ENCODE data around the gene OR51E1.

DNA sequence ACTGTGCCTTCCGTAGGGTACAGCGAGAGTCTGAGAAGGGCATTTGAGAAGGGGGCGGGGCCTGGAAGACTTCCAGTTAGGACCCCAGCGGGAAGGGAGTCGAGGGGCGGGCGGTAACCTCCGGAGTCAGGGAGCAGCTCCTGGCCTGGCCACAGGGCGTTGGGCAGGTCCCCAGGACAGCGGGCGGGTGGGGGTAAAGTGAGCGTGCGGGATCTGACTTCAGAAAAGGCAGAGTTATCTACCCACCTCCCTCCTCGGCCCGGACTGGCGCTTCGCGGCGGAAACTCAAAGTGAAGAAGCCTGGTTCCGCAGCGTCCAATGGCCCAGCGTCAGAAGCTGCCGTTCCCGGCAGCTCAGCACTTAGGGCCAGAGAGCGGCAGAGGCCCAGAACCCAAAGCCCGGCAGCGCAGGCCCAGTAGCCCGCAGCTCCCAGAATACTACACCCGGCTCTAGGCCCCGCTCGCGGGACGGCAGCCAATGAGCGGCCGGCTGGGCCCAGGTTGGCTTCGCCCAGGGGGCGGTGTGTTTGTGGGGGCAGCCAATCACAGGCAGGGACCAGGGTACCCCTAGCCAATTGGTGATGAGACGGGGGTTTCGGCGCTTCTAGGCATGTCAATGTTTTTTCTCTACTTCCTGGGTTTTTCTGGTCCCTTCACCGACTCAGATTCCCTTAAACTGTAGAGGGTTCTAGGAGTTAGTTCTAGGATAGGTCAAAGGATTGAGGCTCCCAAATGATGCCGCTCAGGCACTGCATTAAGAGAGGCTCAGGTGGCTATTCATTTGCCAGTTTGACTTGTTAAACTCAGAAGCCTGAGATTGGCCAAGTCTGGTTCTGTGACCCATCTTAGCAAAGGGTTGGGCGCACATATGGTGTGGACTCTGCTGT is 35.8 kb upstream of the OR51E1 start, which contains the start of gene TRIM68:
- TF ChIP-seq, protein P1, sequence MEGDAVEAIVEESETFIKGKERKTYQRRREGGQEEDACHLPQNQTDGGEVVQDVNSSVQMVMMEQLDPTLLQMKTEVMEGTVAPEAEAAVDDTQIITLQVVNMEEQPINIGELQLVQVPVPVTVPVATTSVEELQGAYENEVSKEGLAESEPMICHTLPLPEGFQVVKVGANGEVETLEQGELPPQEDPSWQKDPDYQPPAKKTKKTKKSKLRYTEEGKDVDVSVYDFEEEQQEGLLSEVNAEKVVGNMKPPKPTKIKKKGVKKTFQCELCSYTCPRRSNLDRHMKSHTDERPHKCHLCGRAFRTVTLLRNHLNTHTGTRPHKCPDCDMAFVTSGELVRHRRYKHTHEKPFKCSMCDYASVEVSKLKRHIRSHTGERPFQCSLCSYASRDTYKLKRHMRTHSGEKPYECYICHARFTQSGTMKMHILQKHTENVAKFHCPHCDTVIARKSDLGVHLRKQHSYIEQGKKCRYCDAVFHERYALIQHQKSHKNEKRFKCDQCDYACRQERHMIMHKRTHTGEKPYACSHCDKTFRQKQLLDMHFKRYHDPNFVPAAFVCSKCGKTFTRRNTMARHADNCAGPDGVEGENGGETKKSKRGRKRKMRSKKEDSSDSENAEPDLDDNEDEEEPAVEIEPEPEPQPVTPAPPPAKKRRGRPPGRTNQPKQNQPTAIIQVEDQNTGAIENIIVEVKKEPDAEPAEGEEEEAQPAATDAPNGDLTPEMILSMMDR (IDR thresholded peaks at IDR 0.05 in 8 of 11, conservative IDR thresholded peaks at IDR 0.05 in 3 of 11): peak in 2 of 11 experiments; percentile 18 to 19
- TF ChIP-seq POLR2AphosphoS5 (IDR thresholded peaks at IDR 0.05): peak; percentile 77 to 89 (median 88)
